ENCODE data around the gene MAST4.

DNA sequence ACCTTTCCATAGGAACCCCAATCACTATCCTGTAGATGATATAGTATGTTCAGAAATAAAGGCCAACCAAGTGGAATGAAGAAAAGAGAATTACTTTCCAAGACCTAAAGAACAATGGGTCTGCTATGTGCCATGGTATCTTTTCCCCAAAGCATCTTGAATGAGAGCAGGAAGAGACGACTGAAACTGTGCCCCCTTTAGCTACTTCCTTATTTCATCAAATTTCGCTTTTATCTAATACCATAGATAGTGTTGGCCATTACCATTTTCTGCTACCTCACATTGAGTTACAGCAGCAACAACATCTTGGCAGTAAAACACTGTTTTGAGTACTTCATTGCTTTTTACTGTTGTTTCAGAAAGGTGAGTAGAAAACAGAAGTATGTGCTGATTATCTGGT lies 333.8 kb downstream of the MAST4 start:
- TF ChIP-seq, protein P1, sequence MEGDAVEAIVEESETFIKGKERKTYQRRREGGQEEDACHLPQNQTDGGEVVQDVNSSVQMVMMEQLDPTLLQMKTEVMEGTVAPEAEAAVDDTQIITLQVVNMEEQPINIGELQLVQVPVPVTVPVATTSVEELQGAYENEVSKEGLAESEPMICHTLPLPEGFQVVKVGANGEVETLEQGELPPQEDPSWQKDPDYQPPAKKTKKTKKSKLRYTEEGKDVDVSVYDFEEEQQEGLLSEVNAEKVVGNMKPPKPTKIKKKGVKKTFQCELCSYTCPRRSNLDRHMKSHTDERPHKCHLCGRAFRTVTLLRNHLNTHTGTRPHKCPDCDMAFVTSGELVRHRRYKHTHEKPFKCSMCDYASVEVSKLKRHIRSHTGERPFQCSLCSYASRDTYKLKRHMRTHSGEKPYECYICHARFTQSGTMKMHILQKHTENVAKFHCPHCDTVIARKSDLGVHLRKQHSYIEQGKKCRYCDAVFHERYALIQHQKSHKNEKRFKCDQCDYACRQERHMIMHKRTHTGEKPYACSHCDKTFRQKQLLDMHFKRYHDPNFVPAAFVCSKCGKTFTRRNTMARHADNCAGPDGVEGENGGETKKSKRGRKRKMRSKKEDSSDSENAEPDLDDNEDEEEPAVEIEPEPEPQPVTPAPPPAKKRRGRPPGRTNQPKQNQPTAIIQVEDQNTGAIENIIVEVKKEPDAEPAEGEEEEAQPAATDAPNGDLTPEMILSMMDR (IDR thresholded peaks at IDR 0.05), result no peak
- TF ChIP-seq EZH2 (IDR thresholded peaks at IDR 0.05), result no peak

Measured in neural progenitor cell (in vitro differentiated cells).